ENCODE data around the gene ADI1. TPM values are rescaled to one million over a fixed set of nuclear protein-coding genes. Genes with fewer than 3 reads are reported as not detected.
"Not testable (repeated sequence)": the region's sequence is repeated elsewhere in the genome, so short reads cannot be mapped to it uniquely, and the experiment has no call there.

The ADI1 gene
- total RNA-seq, 1 donor: 66.5 TPM

DNA sequence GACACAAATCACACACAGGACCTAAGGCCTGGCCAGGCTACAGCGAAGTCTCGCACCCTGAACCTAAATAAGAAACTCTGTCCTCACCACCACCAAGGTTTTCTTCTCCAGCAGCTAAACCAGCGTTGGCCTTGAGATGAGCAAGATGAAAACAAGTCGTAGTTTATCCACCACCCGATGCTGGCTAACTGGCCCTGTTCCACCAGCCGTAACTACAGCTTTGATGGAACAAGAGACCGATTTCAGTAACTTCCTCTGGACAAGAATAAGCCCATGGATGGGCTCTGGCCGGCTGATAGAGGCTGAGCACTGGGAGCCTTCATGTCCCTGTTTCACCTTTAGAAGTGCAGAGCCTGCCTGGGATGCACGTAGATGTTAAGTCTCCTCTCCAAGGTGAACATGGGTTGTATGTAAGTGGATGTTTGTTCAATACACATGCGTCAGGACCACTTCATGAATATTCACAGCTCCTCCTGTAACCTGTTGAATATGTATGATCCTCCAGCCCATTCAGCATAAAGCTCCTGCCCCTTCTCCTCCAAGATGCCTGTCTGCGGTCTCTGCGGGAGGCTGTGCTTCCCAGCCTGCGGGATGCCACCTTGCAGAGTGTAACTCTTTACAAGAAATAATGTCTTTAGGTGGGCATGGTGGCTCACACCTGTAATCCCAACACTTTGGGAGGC, 24.2 kb downstream of the ADI1 start:
- TF ChIP-seq, protein P1, sequence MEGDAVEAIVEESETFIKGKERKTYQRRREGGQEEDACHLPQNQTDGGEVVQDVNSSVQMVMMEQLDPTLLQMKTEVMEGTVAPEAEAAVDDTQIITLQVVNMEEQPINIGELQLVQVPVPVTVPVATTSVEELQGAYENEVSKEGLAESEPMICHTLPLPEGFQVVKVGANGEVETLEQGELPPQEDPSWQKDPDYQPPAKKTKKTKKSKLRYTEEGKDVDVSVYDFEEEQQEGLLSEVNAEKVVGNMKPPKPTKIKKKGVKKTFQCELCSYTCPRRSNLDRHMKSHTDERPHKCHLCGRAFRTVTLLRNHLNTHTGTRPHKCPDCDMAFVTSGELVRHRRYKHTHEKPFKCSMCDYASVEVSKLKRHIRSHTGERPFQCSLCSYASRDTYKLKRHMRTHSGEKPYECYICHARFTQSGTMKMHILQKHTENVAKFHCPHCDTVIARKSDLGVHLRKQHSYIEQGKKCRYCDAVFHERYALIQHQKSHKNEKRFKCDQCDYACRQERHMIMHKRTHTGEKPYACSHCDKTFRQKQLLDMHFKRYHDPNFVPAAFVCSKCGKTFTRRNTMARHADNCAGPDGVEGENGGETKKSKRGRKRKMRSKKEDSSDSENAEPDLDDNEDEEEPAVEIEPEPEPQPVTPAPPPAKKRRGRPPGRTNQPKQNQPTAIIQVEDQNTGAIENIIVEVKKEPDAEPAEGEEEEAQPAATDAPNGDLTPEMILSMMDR (IDR thresholded peaks at IDR 0.05; ENCODE audit: insufficient read depth, low read depth, low read length): no peak
- DNase-seq (ENCODE audit: low read depth): no peak
- H3K4me3 ChIP-seq (ENCODE audit: low read depth, low read length): no peak overlapping the region

DNA sequence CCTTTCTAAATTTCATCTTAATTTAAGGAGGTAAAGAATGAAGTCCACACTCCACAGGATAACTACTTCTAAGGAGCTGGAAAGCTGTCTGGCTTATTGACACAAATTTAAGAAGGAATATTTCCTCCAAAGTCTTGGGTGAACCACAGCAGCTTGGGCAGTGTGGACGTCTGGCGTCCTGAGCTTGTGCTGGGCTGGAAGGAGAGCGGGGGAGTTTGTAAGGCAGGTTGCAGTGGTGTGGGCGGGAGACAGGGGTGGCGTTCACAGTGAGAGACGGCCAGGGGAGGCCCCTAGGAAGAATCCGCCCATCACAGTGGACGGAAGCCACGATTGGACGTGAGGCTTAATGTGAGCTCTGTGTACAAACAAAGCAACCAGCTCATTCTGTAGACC, 25.7 kb downstream of the ADI1 start:
- TF ChIP-seq, protein P1 (IDR thresholded peaks at IDR 0.05; ENCODE audit: insufficient read depth, low read depth, low read length): no peak
- DNase-seq (ENCODE audit: low read depth): peak; percentile 84
- peak overlapping the region; percentile 33 for H3K4me3 ChIP-seq (ENCODE audit: low read depth, low read length)

DNA sequence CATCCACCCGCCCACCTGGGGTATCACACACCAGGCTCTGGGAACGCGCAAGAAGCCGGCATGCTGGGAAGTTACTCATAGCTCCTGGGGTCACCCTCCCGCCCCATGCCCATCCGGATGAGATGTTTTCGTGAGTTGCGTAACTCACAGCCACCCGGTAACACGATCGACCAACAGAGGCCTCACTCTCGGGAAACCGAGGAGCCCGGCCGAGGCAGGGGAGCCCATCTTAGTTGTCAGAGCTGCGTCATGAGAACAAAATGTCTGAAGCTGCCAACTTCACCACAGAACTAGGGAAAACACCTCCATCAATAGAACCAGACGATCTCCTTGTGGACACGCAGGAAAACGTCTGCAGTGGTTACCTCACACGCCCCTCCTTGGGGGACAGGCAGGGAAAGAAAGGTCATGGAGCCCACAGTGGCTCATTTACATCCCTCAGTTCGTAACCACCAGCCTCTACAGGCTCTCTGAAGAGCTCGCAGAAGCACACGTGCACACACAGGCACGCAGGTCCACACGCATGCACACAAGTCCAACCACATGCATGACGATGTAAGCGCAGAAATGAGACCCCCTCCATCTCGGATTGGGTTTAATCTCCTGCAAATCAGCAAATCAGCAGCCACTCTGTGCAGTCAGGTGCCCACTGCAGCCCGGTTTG, 26.2 kb downstream of the ADI1 start:
- peak overlapping the region; percentile 7 for H3K4me3 ChIP-seq (ENCODE audit: low read depth, low read length)
- TF ChIP-seq, protein P1 (IDR thresholded peaks at IDR 0.05; ENCODE audit: insufficient read depth, low read depth, low read length): peak; percentile 3
- DNase-seq (ENCODE audit: low read depth): peak; percentile 96

DNA sequence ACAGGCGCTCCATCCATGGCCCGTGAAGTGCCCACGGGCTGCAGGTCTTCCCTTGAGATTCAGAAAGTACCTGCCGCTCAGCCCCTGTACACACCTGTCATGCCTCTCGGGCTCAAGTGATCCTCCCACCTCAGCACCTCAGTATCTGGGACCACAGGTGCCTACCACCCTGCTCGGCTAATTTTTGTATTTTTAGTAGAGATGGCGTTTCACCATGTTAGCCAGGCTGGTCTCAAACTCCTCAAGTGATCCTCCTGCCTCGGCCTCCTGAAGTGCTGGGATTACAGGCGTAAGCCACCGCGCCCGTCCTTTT, 26.9 kb downstream of the ADI1 start:
- not testable (repeated sequence) for H3K4me3 ChIP-seq (ENCODE audit: low read depth, low read length); DNase-seq (ENCODE audit: low read depth)

DNA sequence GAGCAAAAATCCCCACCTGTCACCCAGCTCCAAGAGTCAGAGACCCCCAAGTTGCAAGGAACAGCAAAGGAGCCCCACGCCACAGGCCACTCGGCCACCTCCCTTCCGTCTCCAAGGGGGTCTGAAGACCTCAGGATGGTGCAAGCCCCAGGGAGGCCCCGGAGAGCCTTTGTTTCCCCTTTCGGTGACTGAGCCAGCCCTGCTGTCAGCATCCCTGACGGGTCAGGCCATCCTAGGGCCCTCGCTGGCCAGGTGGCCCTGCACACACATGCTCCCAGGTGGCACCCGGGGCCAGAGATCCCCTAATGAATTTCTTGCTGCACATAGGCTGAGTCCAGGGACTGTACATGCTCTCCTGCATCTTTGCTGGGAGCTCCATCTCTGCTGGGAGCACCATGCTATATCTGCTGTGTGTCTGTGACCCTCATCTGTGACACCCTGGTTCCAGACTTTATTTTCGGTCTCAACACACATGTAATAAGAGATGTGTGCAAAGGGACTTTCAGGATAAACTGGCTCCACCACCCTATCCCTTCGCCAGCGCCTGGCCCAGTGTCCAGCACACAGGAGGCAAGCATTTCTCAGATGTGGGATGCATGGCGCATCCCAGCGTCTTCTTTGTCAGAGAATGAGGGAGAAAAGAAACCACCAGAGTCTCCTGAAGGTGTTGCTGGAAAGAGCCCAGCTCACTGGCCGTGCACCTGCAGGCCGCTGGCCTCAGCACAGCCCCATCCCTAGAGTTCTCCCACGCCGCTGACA, 27.4 kb downstream of the ADI1 start:
- DNase-seq (ENCODE audit: low read depth): no peak
- TF ChIP-seq, protein P1 (IDR thresholded peaks at IDR 0.05; ENCODE audit: insufficient read depth, low read depth, low read length): no peak
- H3K4me3 ChIP-seq (ENCODE audit: low read depth, low read length): no peak overlapping the region

DNA sequence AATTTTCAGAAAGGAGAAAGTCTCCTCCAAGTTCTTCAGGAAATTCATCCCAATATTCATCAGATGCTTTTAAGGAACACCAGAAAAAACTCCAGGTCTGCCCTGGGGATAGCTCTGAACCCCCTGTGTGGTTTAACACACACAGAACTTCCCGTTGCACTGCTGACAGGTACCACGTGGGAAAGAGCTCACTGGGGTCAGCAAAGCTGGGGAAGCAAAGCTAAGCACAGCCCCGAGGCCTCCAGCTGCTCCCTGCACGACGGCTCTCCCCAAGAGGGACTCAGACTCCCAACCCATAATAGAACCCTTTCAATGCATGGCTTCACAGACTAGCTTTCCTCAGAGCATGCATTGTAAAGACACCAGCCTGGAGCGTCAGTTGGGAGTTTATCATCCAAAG, 28.0 kb downstream of the ADI1 start:
- TF ChIP-seq, protein P1 (IDR thresholded peaks at IDR 0.05; ENCODE audit: insufficient read depth, low read depth, low read length): no peak
- no peak overlapping the region for H3K4me3 ChIP-seq (ENCODE audit: low read depth, low read length)
- no peak for DNase-seq (ENCODE audit: low read depth)

Measured in fibroblast of villous mesenchyme (primary cell).